Activated T-helper 2 cell treated with anti-CD3 and anti-CD28 coated beads, Interferon-gamma antibody, Interleukin-2, Interleukin-4, amounts not matched to agents 10 μg/mL and 5 μg/mL and 100 μg/mL, durations not matched to agents 14 hours and 24 hours and 36 hours (primary cell): ENCODE data around the gene PNPLA1. TPM values are rescaled to one million over a fixed set of nuclear protein-coding genes. Genes with fewer than 3 reads are reported as not detected.

Experiments
- DNase-seq: peaks from one replicate; pipeline ENCODE4 v3.0.0; 2021; ENCODE audit warnings: low spot score
- H3K27ac Mint-ChIP-seq: one replicate; pipeline ENCODE4 v1.8.0; 2021; ENCODE audit warnings: mixed read lengths
- H3K27me3 Mint-ChIP-seq: one replicate; pipeline ENCODE4 v1.8.0; 2021; ENCODE audit warnings: low read depth, mixed read lengths
- H3K36me3 Mint-ChIP-seq: one replicate; pipeline ENCODE4 v1.8.0; 2021; ENCODE audit warnings: low read depth, mixed read lengths
- H3K4me1 Mint-ChIP-seq: one replicate; pipeline ENCODE4 v1.8.0; 2021; ENCODE audit warnings: low read depth, mixed read lengths
- H3K4me3 Mint-ChIP-seq: one replicate; pipeline ENCODE4 v1.8.0; 2021; ENCODE audit warnings: low read depth, mild to moderate bottlenecking, moderate library complexity, mixed read lengths
- H3K9me3 Mint-ChIP-seq: one replicate; pipeline ENCODE4 v1.8.0; 2021; ENCODE audit warnings: mixed read lengths
- intact Hi-C: fragments of 100-400 bp; cut with micrococcal nuclease; formaldehyde crosslinking; loops from one replicate; pipeline ENCODE4 v1.15.1; 2023
- total RNA-seq: library from RNA; stranded (reverse); gene quantifications from 2 replicates; pipeline ENCODE4 v1.2.3, GENCODE V29; 2022

PNPLA1 gene, protein sequence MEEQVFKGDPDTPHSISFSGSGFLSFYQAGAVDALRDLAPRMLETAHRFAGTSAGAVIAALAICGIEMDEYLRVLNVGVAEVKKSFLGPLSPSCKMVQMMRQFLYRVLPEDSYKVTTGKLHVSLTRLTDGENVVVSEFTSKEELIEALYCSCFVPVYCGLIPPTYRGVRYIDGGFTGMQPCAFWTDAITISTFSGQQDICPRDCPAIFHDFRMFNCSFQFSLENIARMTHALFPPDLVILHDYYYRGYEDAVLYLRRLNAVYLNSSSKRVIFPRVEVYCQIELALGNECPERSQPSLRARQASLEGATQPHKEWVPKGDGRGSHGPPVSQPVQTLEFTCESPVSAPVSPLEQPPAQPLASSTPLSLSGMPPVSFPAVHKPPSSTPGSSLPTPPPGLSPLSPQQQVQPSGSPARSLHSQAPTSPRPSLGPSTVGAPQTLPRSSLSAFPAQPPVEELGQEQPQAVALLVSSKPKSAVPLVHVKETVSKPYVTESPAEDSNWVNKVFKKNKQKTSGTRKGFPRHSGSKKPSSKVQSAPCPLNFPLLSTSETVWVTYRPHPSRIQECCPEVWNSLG
- total RNA-seq = not detected in 2 replicates

DNA sequence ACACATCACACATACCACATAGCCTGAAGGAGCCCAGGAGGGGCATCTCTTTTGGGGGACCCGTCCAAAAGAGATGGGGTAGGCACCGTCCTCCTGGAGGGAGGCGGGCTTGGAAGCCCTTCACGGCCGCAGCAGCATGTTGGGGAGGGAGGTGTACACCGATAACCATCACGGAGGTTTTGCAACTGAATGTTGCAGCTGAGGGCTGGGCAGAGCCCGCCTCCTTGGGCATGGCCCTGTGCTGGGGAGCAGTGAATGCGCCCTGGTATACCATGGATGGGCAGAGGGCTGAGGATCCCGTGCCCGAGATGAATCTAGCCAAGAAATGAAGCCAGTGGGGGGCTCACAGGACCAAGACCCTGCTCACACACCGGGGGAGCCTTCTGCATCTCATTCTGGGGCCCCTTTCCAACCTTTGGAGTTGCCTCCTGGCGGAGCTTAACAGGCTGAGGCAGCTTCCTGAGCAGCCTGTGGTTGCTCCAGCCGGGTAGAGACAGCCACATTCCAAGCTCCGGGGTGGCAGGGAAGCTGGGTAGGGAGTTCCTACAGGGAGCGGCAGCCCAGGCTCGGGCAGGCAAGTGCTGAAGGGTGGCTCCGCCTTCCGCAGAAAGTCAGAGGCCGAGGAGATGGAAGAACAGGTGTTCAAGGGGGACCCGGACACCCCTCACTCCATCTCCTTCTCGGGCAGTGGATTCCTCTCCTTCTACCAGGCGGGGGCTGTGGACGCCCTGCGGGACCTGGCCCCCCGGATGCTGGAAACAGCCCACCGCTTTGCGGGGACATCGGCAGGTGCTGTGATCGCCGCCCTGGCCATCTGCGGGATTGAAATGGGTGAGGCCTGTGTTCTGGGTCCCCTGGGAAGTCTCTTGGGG lies at the start of gene PNPLA1:
Gene PNPLA1, plus strand, starts transcription at position 227 of the 872 bp plus-strand sequence. Its CDS starts 400 bp downstream, at position 627.
- no peak within 1 kb of the TSS for H3K4me3 Mint-ChIP-seq
- peaks cover 10% of the 10 kb centered on the region for H3K27me3 Mint-ChIP-seq
- H3K9me3 Mint-ChIP-seq = peaks cover 4% of the 10 kb centered on the region
- H3K27ac Mint-ChIP-seq = no peak within 1 kb of the TSS
- intact Hi-C loops = no loop called here
- H3K36me3 Mint-ChIP-seq = no peaks in the 10 kb centered on the region
- no peaks in the 10 kb centered on the region for H3K4me1 Mint-ChIP-seq
- no peak for DNase-seq

DNA sequence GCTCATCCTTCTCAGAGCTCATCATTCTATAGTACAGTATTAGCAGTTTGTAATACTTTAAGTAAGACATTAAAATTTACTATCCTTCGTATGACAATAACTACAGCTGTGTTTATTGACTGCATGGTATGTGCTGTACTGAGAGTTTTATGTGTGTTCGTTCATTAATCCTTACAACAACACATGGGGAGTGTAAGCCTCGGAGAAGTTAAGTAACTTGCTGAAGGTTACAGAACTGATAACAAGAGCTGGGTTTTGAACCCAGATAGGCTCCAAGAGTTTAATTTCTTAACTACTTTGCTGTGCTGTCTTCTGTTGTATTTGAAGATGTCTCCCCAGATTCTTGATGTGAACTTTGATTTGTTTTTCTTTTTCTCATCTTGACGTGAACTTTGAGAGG lies 49.6 kb upstream of the PNPLA1 start:
- intact Hi-C loops = no loop called here
- no peak overlapping the region for H3K27ac Mint-ChIP-seq
- no peaks in the 10 kb centered on the region for H3K27me3 Mint-ChIP-seq
- H3K4me3 Mint-ChIP-seq = no peak overlapping the region
- no peak for DNase-seq
- H3K9me3 Mint-ChIP-seq = no peaks in the 10 kb centered on the region
- H3K36me3 Mint-ChIP-seq = peaks cover 56% of the 10 kb centered on the region
- H3K4me1 Mint-ChIP-seq = peaks cover 8% of the 10 kb centered on the region

DNA sequence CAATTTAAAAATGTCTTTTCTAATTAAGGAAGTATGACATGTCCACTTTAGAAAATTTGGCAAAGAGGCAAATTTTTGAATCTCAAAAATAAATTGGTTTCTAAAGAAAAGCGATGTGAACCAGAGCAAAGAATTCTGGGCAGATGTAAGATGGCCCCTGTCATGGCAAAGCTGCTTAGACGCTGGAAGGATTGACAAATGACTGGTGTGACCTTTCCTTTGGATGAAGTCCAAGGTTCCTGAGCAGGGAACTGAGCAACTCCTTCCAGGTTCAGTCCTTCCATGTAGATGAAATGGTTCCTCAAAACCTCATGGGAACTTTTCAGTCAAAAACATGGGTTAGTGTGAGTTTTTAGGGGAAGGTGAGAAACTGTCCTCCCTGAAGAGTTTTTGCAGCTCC lies 48.2 kb upstream of the PNPLA1 start:
- no peak overlapping the region for H3K4me3 Mint-ChIP-seq
- peaks cover 50% of the 10 kb centered on the region for H3K36me3 Mint-ChIP-seq
- intact Hi-C loops = no loop called here
- DNase-seq = no peak
- H3K9me3 Mint-ChIP-seq = no peaks in the 10 kb centered on the region
- no peak overlapping the region for H3K27ac Mint-ChIP-seq
- H3K27me3 Mint-ChIP-seq = no peaks in the 10 kb centered on the region
- H3K4me1 Mint-ChIP-seq = peaks cover 8% of the 10 kb centered on the region

DNA sequence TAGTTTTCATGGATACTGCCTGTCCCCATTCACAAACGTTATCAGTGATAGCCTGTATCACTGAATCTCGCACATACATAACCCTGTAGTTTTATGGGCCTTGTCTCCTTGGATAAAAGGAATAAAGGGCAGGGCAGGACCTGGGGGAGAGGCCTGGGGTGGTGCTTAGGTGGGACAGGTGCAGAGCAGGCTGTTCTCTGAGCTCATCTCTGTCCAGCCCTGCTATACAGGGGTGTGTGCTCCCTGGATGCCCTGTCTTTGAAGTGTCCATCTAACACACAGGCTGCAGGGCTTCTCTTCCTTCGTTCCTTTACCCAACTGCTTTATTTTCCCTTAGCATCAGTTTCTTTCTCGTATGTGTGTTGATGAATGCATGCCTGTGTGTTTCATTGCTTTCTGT lies 46.9 kb upstream of the PNPLA1 start:
- Mint-ChIP-seq H3K36me3 (peaks cover 46% of the 10 kb centered on the region), H3K4me1 (peaks cover 3% of the 10 kb centered on the region), H3K9me3 (no peaks in the 10 kb centered on the region), H3K27ac (no peak overlapping the region), H3K4me3 (no peak overlapping the region), H3K27me3 (no peaks in the 10 kb centered on the region)
- no peak for DNase-seq
- intact Hi-C loops = no loop called here

DNA sequence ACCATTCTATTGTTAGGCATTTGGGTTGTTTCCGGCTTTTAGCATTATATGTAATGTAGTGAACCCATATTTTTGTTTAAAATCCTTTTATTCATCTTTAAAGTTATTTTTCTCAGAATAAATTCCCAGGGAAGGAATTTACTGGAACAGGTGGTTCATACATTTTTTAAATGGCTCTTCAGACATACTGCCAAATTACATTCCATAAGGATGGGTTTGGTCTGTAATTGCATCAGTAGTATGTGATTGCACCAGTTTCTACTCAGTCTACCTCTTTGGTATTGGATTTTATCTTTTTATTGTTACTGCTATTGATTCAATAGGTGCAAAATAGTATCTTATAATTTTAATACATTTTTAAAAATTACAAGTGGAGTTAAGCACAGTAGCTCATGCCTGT lies 46.2 kb upstream of the PNPLA1 start:
- Mint-ChIP-seq H3K9me3 (no peaks in the 10 kb centered on the region), H3K36me3 (peaks cover 41% of the 10 kb centered on the region), H3K4me3 (no peak overlapping the region), H3K27me3 (no peaks in the 10 kb centered on the region), H3K27ac (no peak overlapping the region), H3K4me1 (no peaks in the 10 kb centered on the region)
- DNase-seq = no peak
- intact Hi-C loops = no loop called here

DNA sequence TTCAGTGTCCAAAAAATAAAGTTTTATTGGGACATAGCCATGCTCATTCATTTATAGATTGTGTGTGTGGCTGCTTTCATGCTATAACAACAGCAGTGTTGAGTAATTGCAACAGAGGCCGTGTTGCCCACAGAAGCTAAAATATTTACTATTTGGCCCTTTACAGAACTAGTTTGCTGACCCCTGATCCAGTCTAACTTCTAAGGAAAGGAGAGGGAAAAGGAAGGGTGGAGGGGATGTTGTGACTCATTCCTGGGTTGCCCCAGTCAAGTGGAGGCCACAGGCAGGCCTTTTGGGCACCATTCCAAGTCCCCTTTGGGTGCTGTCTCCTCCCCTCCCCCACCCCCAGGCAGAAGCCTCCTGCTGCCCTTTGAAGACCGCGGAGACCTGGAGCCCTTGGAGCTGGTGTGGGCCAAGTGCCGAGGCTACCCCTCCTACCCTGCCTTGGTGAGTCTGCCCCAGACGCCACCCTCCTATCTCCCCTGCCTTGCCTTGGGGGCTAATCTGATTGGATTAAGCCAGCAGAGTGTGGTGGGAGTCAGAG lies 44.9 kb upstream of the PNPLA1 start:
- H3K4me1 Mint-ChIP-seq = no peaks in the 10 kb centered on the region
- H3K36me3 Mint-ChIP-seq = peaks cover 29% of the 10 kb centered on the region

DNA sequence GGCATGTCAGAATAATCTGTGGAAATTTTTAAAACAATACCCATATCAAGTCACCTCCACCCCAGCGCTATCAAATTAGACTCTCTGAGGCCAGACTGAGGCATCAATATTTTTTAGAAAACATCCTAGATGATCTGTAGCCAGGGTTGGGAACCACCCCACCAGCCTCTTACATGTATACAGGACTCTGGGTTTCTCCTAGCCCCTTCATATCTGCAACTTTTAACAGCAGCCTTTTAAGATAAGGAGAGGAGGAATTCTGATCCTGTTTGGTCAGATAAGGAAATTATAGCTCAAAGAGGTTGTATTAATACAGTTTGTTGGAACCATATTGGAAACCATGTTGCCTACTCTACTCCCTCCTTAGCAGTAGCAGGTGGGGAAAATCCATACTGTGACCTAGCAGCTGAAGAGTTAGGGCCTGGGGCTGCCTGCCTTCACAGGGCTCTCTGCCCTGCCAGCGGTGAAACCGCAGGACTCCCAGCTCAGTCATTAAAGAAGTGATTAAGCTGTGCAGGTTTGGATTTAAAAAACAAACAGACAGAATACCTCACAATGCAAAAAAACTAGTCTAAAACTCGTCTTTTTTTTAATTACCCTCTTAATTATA lies 43.3 kb upstream of the PNPLA1 start:
- Mint-ChIP-seq H3K4me3 (no peak overlapping the region), H3K9me3 (no peaks in the 10 kb centered on the region), H3K4me1 (no peaks in the 10 kb centered on the region), H3K36me3 (peaks cover 34% of the 10 kb centered on the region), H3K27ac (no peak overlapping the region), H3K27me3 (no peaks in the 10 kb centered on the region)
- intact Hi-C loops = no loop called here
- no peak for DNase-seq

More for the DNA sequence above, 44.9 kb upstream of the PNPLA1 start:
- Mint-ChIP-seq H3K27me3 (no peaks in the 10 kb centered on the region), H3K4me3 (no peak overlapping the region), H3K9me3 (no peaks in the 10 kb centered on the region), H3K27ac (no peak overlapping the region)
- DNase-seq = no peak
- intact Hi-C loops = no loop called here

DNA sequence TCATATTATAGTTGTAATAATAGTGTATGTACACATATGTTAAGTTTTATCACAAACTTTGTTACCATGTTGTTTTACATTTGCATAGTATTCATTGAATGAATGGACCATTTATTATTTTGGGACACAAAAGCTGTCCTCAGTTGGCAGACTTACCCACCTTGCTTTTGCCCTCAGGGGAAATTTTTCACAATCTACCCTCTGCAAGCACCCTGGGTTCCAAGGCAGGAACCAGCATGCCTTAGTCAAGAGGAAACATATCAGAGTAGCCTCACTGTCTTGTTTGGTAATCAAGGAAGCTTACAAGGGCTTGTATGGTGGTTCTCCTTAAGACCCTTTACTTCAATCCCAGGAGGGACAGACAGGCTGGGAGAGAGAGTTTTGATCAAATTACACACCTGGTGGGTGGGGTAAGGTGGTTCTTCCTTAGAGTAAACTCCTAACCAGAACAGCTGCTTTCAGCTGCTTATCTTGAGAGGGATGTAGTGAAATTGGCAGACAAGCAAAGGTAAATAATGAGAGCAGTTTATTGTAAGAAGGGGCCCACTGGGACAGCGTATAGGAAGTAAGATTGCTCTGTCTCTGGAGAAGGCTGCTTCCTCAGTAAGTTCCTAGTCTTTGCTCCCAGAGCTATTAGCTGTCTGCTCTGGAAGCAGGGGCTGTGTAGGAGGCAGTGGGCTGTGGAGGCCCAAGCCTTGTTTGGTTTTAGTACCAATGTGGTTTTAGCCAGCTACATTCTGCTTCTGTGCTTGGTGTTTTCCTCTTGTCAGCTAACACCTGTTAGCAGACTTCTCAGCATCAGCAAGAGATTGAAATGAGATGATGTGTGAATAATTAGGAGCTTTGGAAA lies 42.3 kb upstream of the PNPLA1 start:
- Mint-ChIP-seq H3K27ac (no peak overlapping the region), H3K4me3 (no peak overlapping the region), H3K36me3 (peaks cover 38% of the 10 kb centered on the region), H3K9me3 (no peaks in the 10 kb centered on the region), H3K4me1 (no peaks in the 10 kb centered on the region), H3K27me3 (no peaks in the 10 kb centered on the region)
- DNase-seq = no peak
- intact Hi-C loops = no loop called here

DNA sequence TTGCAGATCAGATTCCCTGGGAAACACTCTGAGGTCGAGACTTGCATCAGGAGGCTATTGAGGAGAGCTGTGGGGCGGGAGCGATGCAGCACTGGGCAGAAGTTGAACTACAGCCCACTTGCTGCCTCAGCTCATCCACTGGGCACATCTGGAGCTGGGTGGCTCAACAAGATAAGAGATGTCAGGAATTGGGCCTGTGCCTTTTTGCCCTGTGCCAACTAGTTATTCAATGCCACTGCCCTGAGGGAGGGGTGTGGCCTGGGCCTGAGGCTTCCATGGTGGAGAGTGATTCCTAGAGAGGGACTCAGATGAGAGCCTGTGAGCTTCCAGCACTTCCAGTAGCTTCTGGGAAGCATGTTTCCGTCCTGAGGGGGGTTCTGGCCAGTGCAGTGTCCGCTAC lies 40.6 kb upstream of the PNPLA1 start:
- Mint-ChIP-seq H3K27me3 (no peaks in the 10 kb centered on the region), H3K36me3 (peaks cover 29% of the 10 kb centered on the region), H3K9me3 (no peaks in the 10 kb centered on the region), H3K4me3 (no peak overlapping the region), H3K27ac (no peak overlapping the region), H3K4me1 (no peaks in the 10 kb centered on the region)
- no peak for DNase-seq
- intact Hi-C loops = no loop called here

DNA sequence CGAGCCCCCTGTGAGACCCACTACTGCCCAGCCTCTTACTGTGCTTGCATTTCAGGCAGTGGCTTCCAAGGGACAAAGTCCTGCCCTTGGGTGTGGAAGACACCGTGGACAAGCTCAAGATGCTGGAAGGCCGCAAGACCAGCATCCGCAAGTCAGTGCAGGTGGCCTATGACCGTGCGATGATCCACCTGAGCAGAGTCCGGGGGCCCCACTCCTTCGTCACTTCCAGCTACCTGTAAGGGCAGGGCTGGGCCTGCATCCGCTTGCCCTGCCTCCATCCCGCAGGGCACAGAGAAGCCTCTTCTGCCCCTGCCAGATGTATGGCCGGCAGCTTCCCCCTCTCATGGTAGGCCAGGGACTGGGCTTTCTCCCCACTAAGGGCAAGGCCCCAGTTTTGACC lies 39.5 kb upstream of the PNPLA1 start:
- intact Hi-C loops = no loop called here
- Mint-ChIP-seq H3K4me1 (peaks cover 5% of the 10 kb centered on the region), H3K27ac (no peak overlapping the region), H3K4me3 (no peak overlapping the region), H3K9me3 (no peaks in the 10 kb centered on the region), H3K36me3 (peaks cover 25% of the 10 kb centered on the region), H3K27me3 (no peaks in the 10 kb centered on the region)
- no peak for DNase-seq

DNA sequence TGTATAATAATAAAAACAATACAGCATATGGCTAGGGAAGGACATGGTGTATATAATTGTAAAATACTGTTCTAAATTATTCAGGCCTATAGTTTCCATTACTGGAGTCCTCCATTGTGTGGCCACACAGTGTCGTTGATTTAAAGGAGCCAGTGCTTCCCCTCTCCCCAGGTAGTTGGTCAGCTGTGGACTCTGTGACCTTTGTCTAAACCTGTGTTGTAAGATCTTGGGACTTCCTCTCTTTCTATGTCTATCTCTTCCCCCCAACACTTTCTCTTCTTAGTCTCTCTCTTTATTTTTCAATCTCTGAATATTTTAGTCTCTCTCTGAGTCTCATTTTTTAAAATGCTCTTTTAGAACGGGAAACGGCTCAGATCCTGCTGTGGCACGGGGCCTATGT lies 37.7 kb upstream of the PNPLA1 start:
- intact Hi-C loops = no loop called here
- Mint-ChIP-seq H3K4me1 (peaks cover 5% of the 10 kb centered on the region), H3K9me3 (no peaks in the 10 kb centered on the region), H3K27me3 (no peaks in the 10 kb centered on the region), H3K36me3 (peaks cover 16% of the 10 kb centered on the region), H3K4me3 (no peak overlapping the region), H3K27ac (no peak overlapping the region)
- no peak for DNase-seq

DNA sequence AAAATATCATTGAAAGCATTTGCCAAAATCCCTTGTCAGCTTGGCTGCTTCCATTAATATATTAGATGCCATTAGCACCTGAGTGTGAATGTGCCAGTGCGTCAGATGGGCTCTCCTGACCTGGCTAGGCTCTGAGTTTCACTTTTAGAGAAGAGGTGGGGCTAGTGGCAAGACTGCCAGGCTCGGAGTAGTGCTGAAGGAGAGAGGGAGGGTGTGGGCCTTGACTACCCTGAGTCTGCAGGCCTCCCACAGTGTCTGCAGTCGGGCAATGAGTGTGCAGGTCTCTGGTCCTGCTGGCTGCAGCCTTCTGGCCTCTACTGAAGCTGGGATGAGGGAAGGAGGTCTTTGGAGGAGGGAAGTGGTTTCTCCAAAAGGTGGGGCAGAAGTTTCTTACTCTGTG lies 34.6 kb upstream of the PNPLA1 start:
- H3K4me3 Mint-ChIP-seq = no peak overlapping the region
- peaks cover 5% of the 10 kb centered on the region for H3K4me1 Mint-ChIP-seq
- intact Hi-C loops = no loop called here
- no peaks in the 10 kb centered on the region for H3K9me3 Mint-ChIP-seq
- H3K27ac Mint-ChIP-seq = no peak overlapping the region
- no peaks in the 10 kb centered on the region for H3K27me3 Mint-ChIP-seq
- DNase-seq = no peak
- peaks cover 13% of the 10 kb centered on the region for H3K36me3 Mint-ChIP-seq
